OCI-M2 (cell line): ENCODE results near the gene KATNAL2.
A peak's percentile ranks its signal among the peaks of the same experiment; 100 is the strongest.
"Not testable (repeated sequence)": the region's sequence is repeated elsewhere in the genome, so short reads cannot be mapped to it uniquely, and the experiment has no call there.

ENCODE experiments used
- DNase-seq: peaks from one replicate; lab custom pipeline; 2025; ENCODE audit not compliant: unreplicated experiment; lab: John Stamatoyannopoulos, UW

The KATNAL2 gene

DNA sequence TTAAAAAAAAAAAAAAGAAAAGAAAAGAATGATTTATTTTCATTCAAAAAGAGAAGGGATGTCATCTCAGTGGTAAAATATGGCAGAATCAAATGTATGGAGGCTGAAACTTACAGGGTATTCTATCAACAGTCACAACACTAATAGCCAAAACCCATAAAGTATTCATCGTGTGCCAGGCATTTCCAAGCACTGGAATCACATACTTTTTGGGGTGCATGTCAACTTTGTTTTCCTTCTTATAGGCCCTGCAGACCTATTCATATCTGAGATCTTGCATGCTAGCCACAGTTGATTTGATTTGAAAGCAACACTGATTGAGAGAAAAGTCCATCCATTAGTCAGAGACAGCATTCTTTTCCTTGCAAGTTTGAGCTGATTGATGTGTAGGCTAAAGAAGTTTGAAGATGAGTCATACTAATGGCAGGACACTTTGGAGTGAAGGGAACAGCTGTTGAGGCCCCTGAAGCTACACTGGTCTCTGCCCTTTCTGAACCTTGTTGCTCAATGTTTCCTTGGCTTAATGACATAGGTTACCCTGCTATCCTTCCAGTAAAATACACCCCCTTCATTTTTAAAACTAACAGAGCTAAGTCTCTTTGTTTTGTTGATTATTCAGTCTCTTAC is 22.0 kb downstream of the KATNAL2 start:
- no peak for DNase-seq

DNA sequence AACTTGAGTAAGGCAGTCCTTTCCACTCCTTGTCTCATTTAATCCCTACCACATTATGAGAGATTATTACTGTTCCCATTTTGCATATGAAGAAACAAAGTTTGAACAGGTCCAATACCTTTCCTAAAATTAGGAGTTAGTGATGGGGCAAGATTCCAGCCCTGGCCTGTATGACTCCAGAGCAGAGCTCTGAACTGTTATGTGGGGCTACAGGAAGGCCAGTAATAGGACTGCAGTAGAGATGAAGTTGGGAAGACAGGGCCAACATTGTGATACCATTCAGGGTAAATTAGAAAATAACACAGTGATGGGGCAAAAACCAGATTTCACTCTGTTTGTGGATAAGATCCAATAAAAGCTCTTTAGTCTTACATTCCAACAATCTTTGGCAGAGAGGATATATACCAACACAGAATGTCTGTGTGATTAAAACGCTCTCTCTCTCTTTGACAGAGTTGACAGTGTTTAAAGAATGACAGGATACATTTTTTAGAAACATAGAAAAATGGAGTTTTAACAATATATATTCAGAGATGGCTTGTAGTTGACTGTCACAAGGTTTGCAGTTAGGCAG is 22.7 kb downstream of the KATNAL2 start:
- no peak for DNase-seq

GRCh38 chr18:46942646-46943045 is 25.2 kb downstream of the KATNAL2 start:
- DNase-seq: no peak

GRCh38 chr18:46946656-46947282 is 29.4 kb downstream of the KATNAL2 start:
- DNase-seq: peak; percentile 75

- no peak for DNase-seq
Measured at GRCh38 chr18:46950064-46950656, 32.8 kb downstream of the KATNAL2 start.

DNA sequence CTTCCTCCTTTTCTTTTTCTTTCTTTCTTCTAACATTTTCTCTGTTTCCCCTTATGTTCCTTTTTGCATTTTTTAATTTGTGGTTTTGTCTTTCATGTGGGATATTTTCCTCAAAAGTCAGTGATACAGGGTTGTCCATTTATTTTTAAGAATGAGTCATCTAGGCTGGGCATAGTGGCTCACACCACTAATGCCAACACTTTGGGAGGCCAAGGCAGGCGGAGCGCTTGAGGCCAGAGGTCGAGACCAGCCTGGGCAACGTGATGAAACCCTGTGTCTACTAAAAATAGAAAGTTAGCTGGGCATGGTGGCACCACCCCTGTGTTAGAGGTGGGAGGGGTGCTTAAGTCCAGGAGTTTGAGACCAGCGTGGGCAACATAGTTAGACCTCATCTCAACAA is 35.8 kb downstream of the KATNAL2 start:
- DNase-seq: no peak

DNA sequence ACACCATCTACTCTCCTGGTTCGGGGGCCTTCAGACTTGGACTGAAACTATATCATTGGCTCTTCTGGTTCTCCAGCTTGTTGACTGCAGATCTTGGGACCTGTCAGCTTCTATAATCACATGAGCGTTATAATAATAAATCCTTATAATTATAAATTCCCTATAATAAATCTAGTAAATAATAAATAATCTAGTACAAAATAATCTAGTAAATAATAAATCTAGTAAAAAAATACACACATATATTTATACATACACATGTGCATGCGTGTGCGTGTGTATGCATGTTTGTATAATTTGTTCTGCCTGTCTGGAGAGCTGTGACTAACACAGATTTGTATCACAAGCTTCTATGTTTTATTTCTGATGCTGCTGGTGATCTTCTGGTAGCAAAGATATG is 40.8 kb downstream of the KATNAL2 start:
- DNase-seq: no peak

DNA sequence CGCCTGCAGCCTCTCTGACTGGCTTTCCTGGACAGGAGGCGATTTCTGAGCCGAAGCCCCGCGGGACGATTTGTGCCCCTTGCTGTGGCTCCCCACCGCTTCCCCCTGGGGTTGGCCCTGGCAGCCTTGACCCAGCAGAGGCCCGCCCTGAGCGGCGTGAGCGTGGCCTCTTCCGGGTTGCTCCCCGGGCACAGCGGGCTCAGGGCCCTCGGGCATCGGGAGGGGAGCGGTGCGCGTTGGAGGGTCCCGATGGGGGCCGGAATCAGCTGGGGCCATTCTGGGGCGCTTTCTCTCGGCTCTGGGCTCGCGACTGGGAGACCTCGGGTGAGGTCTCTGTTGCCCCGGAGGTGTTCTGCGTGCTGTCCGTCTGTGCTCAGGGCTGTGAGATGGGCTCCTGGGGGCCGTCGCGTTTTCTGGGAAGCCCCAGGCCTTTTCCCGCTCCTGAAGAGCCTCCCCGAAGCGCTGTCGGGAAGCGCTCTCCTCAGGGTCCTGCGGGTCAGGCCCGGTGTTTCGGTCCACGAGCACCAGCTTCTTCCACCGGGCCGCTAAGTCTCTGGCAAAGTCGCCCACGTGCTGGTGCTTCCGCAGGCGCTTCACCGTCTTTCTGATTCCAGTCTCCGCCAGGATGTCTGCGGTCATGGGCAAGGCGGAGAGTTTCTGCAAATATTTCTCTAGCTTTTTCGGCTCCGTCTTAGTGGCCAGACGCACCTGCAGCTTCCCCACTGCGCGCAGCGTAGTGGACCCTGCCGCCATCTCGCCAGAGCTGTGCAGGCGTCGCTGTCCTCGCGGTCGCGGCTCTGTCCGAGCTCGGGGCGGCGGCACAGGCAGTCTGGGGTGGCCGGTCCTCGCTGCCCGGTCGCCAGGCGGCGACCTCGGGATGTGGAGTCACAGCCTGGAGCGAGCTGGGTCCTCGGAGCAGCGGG is 46.5 kb downstream of the KATNAL2 start:
- DNase-seq: not testable (repeated sequence)

- not testable (repeated sequence) for DNase-seq
Measured at GRCh38 chr18:46964579-46965293, 47.3 kb downstream of the KATNAL2 start.

GRCh38 chr18:46966266-46966665 is 48.9 kb downstream of the KATNAL2 start:
- not testable (repeated sequence) for DNase-seq

GRCh38 chr18:46969551-46969950 is 52.1 kb downstream of the KATNAL2 start:
- DNase-seq: not testable (repeated sequence)

- not testable (repeated sequence) for DNase-seq
Measured at GRCh38 chr18:47019870-47020269, 102.5 kb downstream of the KATNAL2 start.

DNA sequence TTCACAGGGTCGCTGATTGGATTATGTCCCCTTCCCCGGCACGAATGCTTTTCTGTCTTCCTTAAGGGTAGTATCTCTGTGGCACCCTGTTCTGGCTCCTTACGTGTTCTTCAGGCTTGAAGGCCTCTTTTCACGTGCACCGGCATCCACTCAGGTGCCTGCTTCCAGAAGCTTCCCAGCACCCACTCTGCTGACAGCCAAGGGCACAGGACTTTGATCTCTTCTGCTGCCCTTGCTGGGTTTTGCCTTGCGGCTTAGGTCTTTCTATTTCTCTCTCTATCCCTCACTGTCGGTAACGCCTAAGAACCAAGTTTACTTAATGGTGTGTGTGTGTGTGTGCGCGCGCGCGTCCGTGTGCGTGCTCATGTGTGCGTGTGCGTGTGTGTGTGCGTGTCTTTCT is 103.4 kb downstream of the KATNAL2 start:
- DNase-seq: not testable (repeated sequence)

GRCh38 chr18:47022821-47023220 is 105.4 kb downstream of the KATNAL2 start:
- DNase-seq: not testable (repeated sequence)

- not testable (repeated sequence) for DNase-seq
Measured at GRCh38 chr18:47023769-47024465, 106.5 kb downstream of the KATNAL2 start.

DNA sequence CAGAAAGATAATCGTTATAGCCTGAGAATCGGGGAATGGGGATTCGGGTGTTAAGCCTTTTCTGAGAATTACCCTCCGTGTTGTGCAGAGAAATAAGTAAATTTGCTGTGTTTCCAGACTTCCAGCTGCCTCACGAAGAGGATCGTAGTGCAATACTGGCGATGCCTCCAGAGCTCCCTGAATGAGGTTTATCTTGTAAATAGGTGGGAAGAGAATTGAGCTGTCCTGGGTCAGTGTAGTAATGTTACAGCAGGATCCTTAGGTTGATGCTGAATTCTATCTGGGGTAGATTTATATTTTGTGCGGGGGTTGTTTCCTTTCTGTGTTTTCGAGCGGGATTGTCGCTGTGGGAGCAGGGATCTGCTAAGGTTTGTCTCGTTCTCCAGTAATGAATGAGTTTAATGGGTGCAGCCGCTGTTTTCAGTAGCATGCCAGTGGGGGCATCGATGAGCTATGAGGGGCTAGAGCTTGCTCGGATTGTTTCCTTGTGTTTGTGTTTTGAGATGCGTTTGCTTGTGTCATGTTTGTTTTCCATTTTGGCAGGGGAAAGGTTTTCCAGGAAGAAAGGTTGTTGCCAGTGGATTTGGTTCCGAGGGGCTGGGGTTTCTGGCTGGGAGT is 108.3 kb downstream of the KATNAL2 start:
- DNase-seq: not testable (repeated sequence)

GRCh38 chr18:47028738-47029137 is 111.3 kb downstream of the KATNAL2 start:
- not testable (repeated sequence) for DNase-seq

DNA sequence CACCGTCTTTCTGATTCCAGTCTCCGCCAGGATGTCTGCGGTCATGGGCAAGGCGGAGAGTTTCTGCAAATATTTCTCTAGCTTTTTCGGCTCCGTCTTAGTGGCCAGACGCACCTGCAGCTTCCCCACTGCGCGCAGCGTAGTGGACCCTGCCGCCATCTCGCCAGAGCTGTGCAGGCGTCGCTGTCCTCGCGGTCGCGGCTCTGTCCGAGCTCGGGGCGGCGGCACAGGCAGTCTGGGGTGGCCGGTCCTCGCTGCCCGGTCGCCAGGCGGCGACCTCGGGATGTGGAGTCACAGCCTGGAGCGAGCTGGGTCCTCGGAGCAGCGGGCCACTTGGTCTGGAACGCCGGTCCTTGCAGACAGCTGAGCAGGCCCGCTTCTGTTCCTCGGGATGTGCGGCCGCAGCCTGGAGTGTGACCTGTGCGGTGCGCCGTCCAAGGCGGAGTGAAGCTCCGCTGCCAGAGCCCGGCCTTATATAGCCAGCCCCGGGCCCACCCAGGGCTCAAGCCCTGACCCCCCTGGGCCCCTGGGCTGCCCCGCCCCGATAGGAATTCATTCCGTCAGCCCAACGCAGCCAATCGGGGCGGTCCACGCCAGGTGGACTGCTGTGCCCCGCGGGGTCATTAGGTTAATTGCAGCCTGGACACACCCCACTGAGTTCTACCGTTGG is 112.4 kb downstream of the KATNAL2 start:
- DNase-seq: not testable (repeated sequence)

DNA sequence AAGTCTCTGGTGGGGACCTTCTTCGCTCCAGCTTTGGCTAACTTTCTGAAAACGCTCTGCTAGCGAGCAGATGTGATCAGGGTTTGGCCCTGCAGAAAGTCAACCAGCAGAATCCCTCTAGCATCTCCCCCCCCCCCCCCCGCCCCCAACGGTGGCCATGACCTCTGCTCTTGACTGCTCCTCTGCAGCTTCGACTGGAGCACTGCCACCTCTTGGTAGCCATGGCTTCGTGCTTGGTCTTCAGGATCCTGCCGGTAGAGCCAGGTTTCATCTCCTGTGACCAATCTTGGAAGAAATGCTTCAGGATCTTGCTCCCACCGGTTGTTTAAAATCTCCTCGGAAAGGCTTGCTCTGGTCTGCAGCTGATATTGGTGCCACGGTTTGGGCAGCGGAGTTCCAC is 113.5 kb downstream of the KATNAL2 start:
- DNase-seq: not testable (repeated sequence)
